ENCODE data around the gene RABEP1.

Gene RABEP1

GRCh38 chr17:5362162-5362811, 80.2 kb downstream of the RABEP1 start:
- H3K9me3 ChIP-seq (ENCODE audit: control insufficient read depth in 1 of 2, low read length in 2 of 2), result no peaks in the 10 kb centered on the region
- H3K4me3 ChIP-seq (ENCODE audit: low read depth in 1 of 2, low read length in 2 of 2), result no peak overlapping the region
- H3K27ac ChIP-seq (ENCODE audit: low read depth, low read length), result no peak overlapping the region
- no peak overlapping the region for H3K9ac ChIP-seq (ENCODE audit: low read depth in 1 of 2, low read length in 2 of 2)
- H3K4me1 ChIP-seq (ENCODE audit: control insufficient read depth in 1 of 2, insufficient read depth in 2 of 2, low read length in 2 of 2), result no peaks in the 10 kb centered on the region
- no peaks in the 10 kb centered on the region for H3K27me3 ChIP-seq (ENCODE audit: control insufficient read depth in 1 of 2, insufficient read depth in 2 of 2, low read length in 2 of 2)
- peaks cover 32 to 59% of the 10 kb centered on the region in 2 donors for H3K36me3 ChIP-seq (ENCODE audit: control insufficient read depth in 1 of 2, insufficient read depth in 2 of 2, low read length in 2 of 2)

GRCh38 chr17:5364156-5364555, 82.1 kb downstream of the RABEP1 start:
- H3K4me3 ChIP-seq (ENCODE audit: low read depth in 1 of 2, low read length in 2 of 2), result no peak overlapping the region
- no peaks in the 10 kb centered on the region for H3K4me1 ChIP-seq (ENCODE audit: control insufficient read depth in 1 of 2, insufficient read depth in 2 of 2, low read length in 2 of 2)
- H3K27ac ChIP-seq (ENCODE audit: low read depth, low read length), result no peak overlapping the region
- H3K36me3 ChIP-seq (ENCODE audit: control insufficient read depth in 1 of 2, insufficient read depth in 2 of 2, low read length in 2 of 2), result peaks cover 38 to 54% of the 10 kb centered on the region in 2 donors
- no peaks in the 10 kb centered on the region for H3K27me3 ChIP-seq (ENCODE audit: control insufficient read depth in 1 of 2, insufficient read depth in 2 of 2, low read length in 2 of 2)
- H3K9me3 ChIP-seq (ENCODE audit: control insufficient read depth in 1 of 2, low read length in 2 of 2), result no peaks in the 10 kb centered on the region
- no peak overlapping the region for H3K9ac ChIP-seq (ENCODE audit: low read depth in 1 of 2, low read length in 2 of 2)

- Histone ChIP-seq H3K27ac (ENCODE audit: low read depth, low read length) (no peak overlapping the region), H3K4me1 (ENCODE audit: control insufficient read depth in 1 of 2, insufficient read depth in 2 of 2, low read length in 2 of 2) (no peaks in the 10 kb centered on the region), H3K9ac (ENCODE audit: low read depth in 1 of 2, low read length in 2 of 2) (no peak overlapping the region), H3K27me3 (ENCODE audit: control insufficient read depth in 1 of 2, insufficient read depth in 2 of 2, low read length in 2 of 2) (no peaks in the 10 kb centered on the region), H3K9me3 (ENCODE audit: control insufficient read depth in 1 of 2, low read length in 2 of 2) (no peaks in the 10 kb centered on the region), H3K36me3 (ENCODE audit: control insufficient read depth in 1 of 2, insufficient read depth in 2 of 2, low read length in 2 of 2) (peaks cover 38 to 59% of the 10 kb centered on the region in 2 donors), H3K4me3 (ENCODE audit: low read depth in 1 of 2, low read length in 2 of 2) (no peak overlapping the region)
Observed at GRCh38 chr17:5364696-5365095, 82.6 kb downstream of the RABEP1 start.

- Histone ChIP-seq H3K27ac (ENCODE audit: low read depth, low read length) (no peak overlapping the region), H3K9me3 (ENCODE audit: control insufficient read depth in 1 of 2, low read length in 2 of 2) (no peaks in the 10 kb centered on the region), H3K9ac (ENCODE audit: low read depth in 1 of 2, low read length in 2 of 2) (no peak overlapping the region), H3K4me3 (ENCODE audit: low read depth in 1 of 2, low read length in 2 of 2) (no peak overlapping the region), H3K36me3 (ENCODE audit: control insufficient read depth in 1 of 2, insufficient read depth in 2 of 2, low read length in 2 of 2) (peaks cover 39 to 63% of the 10 kb centered on the region in 2 donors), H3K4me1 (ENCODE audit: control insufficient read depth in 1 of 2, insufficient read depth in 2 of 2, low read length in 2 of 2) (no peaks in the 10 kb centered on the region), H3K27me3 (ENCODE audit: control insufficient read depth in 1 of 2, insufficient read depth in 2 of 2, low read length in 2 of 2) (no peaks in the 10 kb centered on the region)
Observed at GRCh38 chr17:5365831-5366230, 83.7 kb downstream of the RABEP1 start.

- Histone ChIP-seq H3K27ac (ENCODE audit: low read depth, low read length) (no peak overlapping the region), H3K4me1 (ENCODE audit: control insufficient read depth in 1 of 2, insufficient read depth in 2 of 2, low read length in 2 of 2) (no peaks in the 10 kb centered on the region), H3K36me3 (ENCODE audit: control insufficient read depth in 1 of 2, insufficient read depth in 2 of 2, low read length in 2 of 2) (peaks cover 17 to 64% of the 10 kb centered on the region in 2 donors), H3K4me3 (ENCODE audit: low read depth in 1 of 2, low read length in 2 of 2) (no peak overlapping the region), H3K27me3 (ENCODE audit: control insufficient read depth in 1 of 2, insufficient read depth in 2 of 2, low read length in 2 of 2) (no peaks in the 10 kb centered on the region), H3K9ac (ENCODE audit: low read depth in 1 of 2, low read length in 2 of 2) (no peak overlapping the region), H3K9me3 (ENCODE audit: control insufficient read depth in 1 of 2, low read length in 2 of 2) (no peaks in the 10 kb centered on the region)
Observed at GRCh38 chr17:5370411-5370810, 88.3 kb downstream of the RABEP1 start.

GRCh38 chr17:5373112-5373511, 91.0 kb downstream of the RABEP1 start:
- H3K4me3 ChIP-seq (ENCODE audit: low read depth in 1 of 2, low read length in 2 of 2), result no peak overlapping the region
- peaks cover 19 to 65% of the 10 kb centered on the region in 2 donors for H3K36me3 ChIP-seq (ENCODE audit: control insufficient read depth in 1 of 2, insufficient read depth in 2 of 2, low read length in 2 of 2)

GRCh38 chr17:5378566-5379207, 96.6 kb downstream of the RABEP1 start:
- Histone ChIP-seq H3K36me3 (ENCODE audit: control insufficient read depth in 1 of 2, insufficient read depth in 2 of 2, low read length in 2 of 2) (peaks cover 48 to 77% of the 10 kb centered on the region in 2 donors), H3K27ac (ENCODE audit: low read depth, low read length) (no peak overlapping the region), H3K4me1 (ENCODE audit: control insufficient read depth in 1 of 2, insufficient read depth in 2 of 2, low read length in 2 of 2) (no peaks in the 10 kb centered on the region), H3K9ac (ENCODE audit: low read depth in 1 of 2, low read length in 2 of 2) (no peak overlapping the region), H3K9me3 (ENCODE audit: control insufficient read depth in 1 of 2, low read length in 2 of 2) (no peaks in the 10 kb centered on the region), H3K4me3 (ENCODE audit: low read depth in 1 of 2, low read length in 2 of 2) (no peak overlapping the region), H3K27me3 (ENCODE audit: control insufficient read depth in 1 of 2, insufficient read depth in 2 of 2, low read length in 2 of 2) (no peaks in the 10 kb centered on the region)

More at GRCh38 chr17:5373112-5373511, 91.0 kb downstream of the RABEP1 start:
- Histone ChIP-seq H3K27me3 (ENCODE audit: control insufficient read depth in 1 of 2, insufficient read depth in 2 of 2, low read length in 2 of 2) (no peaks in the 10 kb centered on the region), H3K9ac (ENCODE audit: low read depth in 1 of 2, low read length in 2 of 2) (no peak overlapping the region), H3K27ac (ENCODE audit: low read depth, low read length) (no peak overlapping the region), H3K4me1 (ENCODE audit: control insufficient read depth in 1 of 2, insufficient read depth in 2 of 2, low read length in 2 of 2) (no peaks in the 10 kb centered on the region), H3K9me3 (ENCODE audit: control insufficient read depth in 1 of 2, low read length in 2 of 2) (no peaks in the 10 kb centered on the region)

- no peak overlapping the region for H3K4me3 ChIP-seq (ENCODE audit: low read depth in 1 of 2, low read length in 2 of 2)
- no peaks in the 10 kb centered on the region for H3K4me1 ChIP-seq (ENCODE audit: control insufficient read depth in 1 of 2, insufficient read depth in 2 of 2, low read length in 2 of 2)
- H3K9me3 ChIP-seq (ENCODE audit: control insufficient read depth in 1 of 2, low read length in 2 of 2), result no peaks in the 10 kb centered on the region
- H3K36me3 ChIP-seq (ENCODE audit: control insufficient read depth in 1 of 2, insufficient read depth in 2 of 2, low read length in 2 of 2), result peaks cover 55 to 80% of the 10 kb centered on the region in 2 donors
- no peak overlapping the region for H3K9ac ChIP-seq (ENCODE audit: low read depth in 1 of 2, low read length in 2 of 2)
- no peak overlapping the region for H3K27ac ChIP-seq (ENCODE audit: low read depth, low read length)
- no peaks in the 10 kb centered on the region for H3K27me3 ChIP-seq (ENCODE audit: control insufficient read depth in 1 of 2, insufficient read depth in 2 of 2, low read length in 2 of 2)
Observed at GRCh38 chr17:5379351-5380107, 97.4 kb downstream of the RABEP1 start.

- H3K9ac ChIP-seq (ENCODE audit: low read depth in 1 of 2, low read length in 2 of 2), result no peak overlapping the region
- no peak overlapping the region for H3K27ac ChIP-seq (ENCODE audit: low read depth, low read length)
- H3K4me1 ChIP-seq (ENCODE audit: control insufficient read depth in 1 of 2, insufficient read depth in 2 of 2, low read length in 2 of 2), result no peaks in the 10 kb centered on the region
- H3K36me3 ChIP-seq (ENCODE audit: control insufficient read depth in 1 of 2, insufficient read depth in 2 of 2, low read length in 2 of 2), result peaks cover 65 to 84% of the 10 kb centered on the region in 2 donors
- no peaks in the 10 kb centered on the region for H3K27me3 ChIP-seq (ENCODE audit: control insufficient read depth in 1 of 2, insufficient read depth in 2 of 2, low read length in 2 of 2)
- no peaks in the 10 kb centered on the region for H3K9me3 ChIP-seq (ENCODE audit: control insufficient read depth in 1 of 2, low read length in 2 of 2)
- no peak overlapping the region for H3K4me3 ChIP-seq (ENCODE audit: low read depth in 1 of 2, low read length in 2 of 2)
Observed at GRCh38 chr17:5380491-5381135, 98.5 kb downstream of the RABEP1 start.

- no peak overlapping the region for H3K4me3 ChIP-seq (ENCODE audit: low read depth in 1 of 2, low read length in 2 of 2)
- no peak overlapping the region for H3K27ac ChIP-seq (ENCODE audit: low read depth, low read length)
- no peaks in the 10 kb centered on the region for H3K27me3 ChIP-seq (ENCODE audit: control insufficient read depth in 1 of 2, insufficient read depth in 2 of 2, low read length in 2 of 2)
- no peak overlapping the region for H3K9ac ChIP-seq (ENCODE audit: low read depth in 1 of 2, low read length in 2 of 2)
- peaks cover 67 to 88% of the 10 kb centered on the region in 2 donors for H3K36me3 ChIP-seq (ENCODE audit: control insufficient read depth in 1 of 2, insufficient read depth in 2 of 2, low read length in 2 of 2)
- H3K4me1 ChIP-seq (ENCODE audit: control insufficient read depth in 1 of 2, insufficient read depth in 2 of 2, low read length in 2 of 2), result no peaks in the 10 kb centered on the region
- H3K9me3 ChIP-seq (ENCODE audit: control insufficient read depth in 1 of 2, low read length in 2 of 2), result no peaks in the 10 kb centered on the region
Observed at GRCh38 chr17:5381542-5381941, 99.5 kb downstream of the RABEP1 start.
